Measurements from ENCODE around the gene ETV6.

The ETV6 gene

GRCh38 chr12:11759899-11760298, 110.4 kb downstream of the ETV6 start:
- DNase-seq (ENCODE audit: low read depth): no peak

GRCh38 chr12:11761869-11762567, 112.5 kb downstream of the ETV6 start:
- no peak for DNase-seq (ENCODE audit: low read depth)

GRCh38 chr12:11762723-11763326, 113.4 kb downstream of the ETV6 start:
- DNase-seq (ENCODE audit: low read depth): no peak

- no peak for DNase-seq (ENCODE audit: low read depth)
Observed at GRCh38 chr12:11763760-11764520, 114.5 kb downstream of the ETV6 start.

GRCh38 chr12:11764837-11765236, 115.4 kb downstream of the ETV6 start:
- no peak for DNase-seq (ENCODE audit: low read depth)

GRCh38 chr12:11765421-11765816, 115.9 kb downstream of the ETV6 start:
- DNase-seq (ENCODE audit: low read depth): no peak

- peak; percentile 39 for DNase-seq (ENCODE audit: low read depth)
Observed at GRCh38 chr12:11765817-11766794, 116.6 kb downstream of the ETV6 start.

- no peak for DNase-seq (ENCODE audit: low read depth)
Observed at GRCh38 chr12:11767029-11767724, 117.7 kb downstream of the ETV6 start.

GRCh38 chr12:11767798-11768197, 118.3 kb downstream of the ETV6 start:
- no peak for DNase-seq (ENCODE audit: low read depth)

- no peak for DNase-seq (ENCODE audit: low read depth)
Observed at GRCh38 chr12:11768233-11768965, 118.9 kb downstream of the ETV6 start.

- DNase-seq (ENCODE audit: low read depth): no peak
Observed at GRCh38 chr12:11769723-11770514, 120.4 kb downstream of the ETV6 start.

GRCh38 chr12:11771356-11771755, 121.9 kb downstream of the ETV6 start:
- DNase-seq (ENCODE audit: low read depth): no peak

- DNase-seq (ENCODE audit: low read depth): no peak
Observed at GRCh38 chr12:11771895-11772502, 122.5 kb downstream of the ETV6 start.

GRCh38 chr12:11773889-11774677, 124.6 kb downstream of the ETV6 start:
- DNase-seq (ENCODE audit: low read depth): no peak

- no peak for DNase-seq (ENCODE audit: low read depth)
Observed at GRCh38 chr12:11774821-11775220, 125.3 kb downstream of the ETV6 start.

GRCh38 chr12:11776316-11776715, 126.8 kb downstream of the ETV6 start:
- DNase-seq (ENCODE audit: low read depth): no peak

GRCh38 chr12:11777451-11777850, 128.0 kb downstream of the ETV6 start:
- DNase-seq (ENCODE audit: low read depth): no peak

- no peak for DNase-seq (ENCODE audit: low read depth)
Observed at GRCh38 chr12:11777962-11778361, 128.5 kb downstream of the ETV6 start.
